HS-5 (cell line): Measurements from ENCODE around the gene DEGS2.
A peak's percentile ranks its signal among the peaks of the same experiment; 100 is the strongest.

ENCODE experiments used
- DNase-seq: peaks from one replicate; pipeline ENCODE4 v3.0.0-alpha.2; 2012; ENCODE audit warnings: low read depth

Gene DEGS2

GRCh38 chr14:100114109-100114765 lies 45.2 kb downstream of the DEGS2 start:
- no peak for DNase-seq

GRCh38 chr14:100111931-100112704 lies 47.3 kb downstream of the DEGS2 start:
- no peak for DNase-seq

GRCh38 chr14:100110816-100111215 lies 48.6 kb downstream of the DEGS2 start:
- DNase-seq: no peak

GRCh38 chr14:100109594-100109955 lies 49.9 kb downstream of the DEGS2 start:
- no peak for DNase-seq

GRCh38 chr14:100108840-100109593 lies 50.4 kb downstream of the DEGS2 start:
- no peak for DNase-seq

- peak; percentile 9 for DNase-seq
Observed at GRCh38 chr14:100108042-100108825, 51.2 kb downstream of the DEGS2 start.

GRCh38 chr14:100107236-100107635 lies 52.2 kb downstream of the DEGS2 start:
- DNase-seq: no peak

GRCh38 chr14:100106250-100107112 lies 53.0 kb downstream of the DEGS2 start:
- no peak for DNase-seq

GRCh38 chr14:100105357-100106169 lies 53.9 kb downstream of the DEGS2 start:
- no peak for DNase-seq

GRCh38 chr14:100104523-100105300 lies 54.7 kb downstream of the DEGS2 start:
- DNase-seq: no peak

- DNase-seq: no peak
Observed at GRCh38 chr14:100104006-100104352, 55.5 kb downstream of the DEGS2 start.

- DNase-seq: no peak
Observed at GRCh38 chr14:100103250-100104005, 56.0 kb downstream of the DEGS2 start.

GRCh38 chr14:100102156-100102785 lies 57.2 kb downstream of the DEGS2 start:
- DNase-seq: no peak

- no peak for DNase-seq
Observed at GRCh38 chr14:100100032-100100703, 59.3 kb downstream of the DEGS2 start.

GRCh38 chr14:100098171-100098570 lies 61.3 kb downstream of the DEGS2 start:
- no peak for DNase-seq

GRCh38 chr14:100096656-100097055 lies 62.8 kb downstream of the DEGS2 start:
- DNase-seq: peak; percentile 53
